ENCODE data around the gene DIP2A. TPM values are rescaled to one million over a fixed set of nuclear protein-coding genes. Genes with fewer than 3 reads are reported as not detected.

The DIP2A gene
- total RNA-seq, 2 experiments from 2014 or later, result 52.9 to 53.2 TPM

- CTCF ChIA-PET, result no interaction called here
- H3K4me1 Mint-ChIP-seq, result peaks cover 2% of the 10 kb centered on the region
Measured at GRCh38 chr21:46538851-46539666, 80.4 kb downstream of the DIP2A start.

GRCh38 chr21:46540087-46540710, 81.5 kb downstream of the DIP2A start:
- peaks cover 34% of the 10 kb centered on the region for H3K36me3 Mint-ChIP-seq (ENCODE audit: low read depth)
- CTCF ChIA-PET, result no interaction called here
- no peaks in the 10 kb centered on the region for H3K9me3 Mint-ChIP-seq
- POLR2A ChIA-PET, result interaction anchor here (0.6 to 1.3 kb wide), 3 partner anchors 12 to 95 kb away, joined by 3 to 4 read pairs (median 3); partner anchors contain the start of gene PRMT2
- peaks cover 3% of the 10 kb centered on the region for H3K4me1 Mint-ChIP-seq
- no peaks in the 10 kb centered on the region for H3K27me3 Mint-ChIP-seq
- H3K27ac Mint-ChIP-seq, result no peak overlapping the region
- H3K4me3 Mint-ChIP-seq, result no peak overlapping the region
- DNase-seq, result no peak

More at GRCh38 chr21:46538851-46539666, 80.4 kb downstream of the DIP2A start:
- H3K36me3 Mint-ChIP-seq (ENCODE audit: low read depth), result peaks cover 34% of the 10 kb centered on the region
- POLR2A ChIA-PET, result interaction anchor here (1.7 kb wide), 1 partner anchor 20 kb away, joined by 4 read pairs; no protein-coding TSS in a partner anchor
- H3K9me3 Mint-ChIP-seq, result no peaks in the 10 kb centered on the region
- no peaks in the 10 kb centered on the region for H3K27me3 Mint-ChIP-seq
- no peak overlapping the region for H3K27ac Mint-ChIP-seq
- DNase-seq, result no peak
- H3K4me3 Mint-ChIP-seq, result no peak overlapping the region

- DNase-seq, result no peak
- Mint-ChIP-seq H3K9me3 (no peaks in the 10 kb centered on the region), H3K4me3 (no peak overlapping the region), H3K36me3 (ENCODE audit: low read depth) (peaks cover 40% of the 10 kb centered on the region), H3K27me3 (no peaks in the 10 kb centered on the region), H3K27ac (no peak overlapping the region), H3K4me1 (peaks cover 3% of the 10 kb centered on the region)
- CTCF ChIA-PET, result no interaction called here
- POLR2A ChIA-PET, result interaction anchor here (1.6 kb wide), 1 partner anchor 9 kb away, joined by 5 read pairs; no protein-coding TSS in a partner anchor
Measured at GRCh38 chr21:46542588-46543124, 84.0 kb downstream of the DIP2A start.

- Mint-ChIP-seq H3K36me3 (ENCODE audit: low read depth) (peaks cover 40% of the 10 kb centered on the region), H3K4me3 (no peak overlapping the region), H3K27ac (no peak overlapping the region), H3K9me3 (no peaks in the 10 kb centered on the region), H3K27me3 (no peaks in the 10 kb centered on the region), H3K4me1 (peaks cover 3% of the 10 kb centered on the region)
- ChIA-PET CTCF (no interaction called here), POLR2A (interaction anchor here (1.6 kb wide), 1 partner anchor 8 kb away, joined by 5 read pairs; no protein-coding TSS in a partner anchor)
- DNase-seq, result no peak
Measured at GRCh38 chr21:46543306-46543705, 84.6 kb downstream of the DIP2A start.

GRCh38 chr21:46544003-46544402, 85.3 kb downstream of the DIP2A start:
- Mint-ChIP-seq H3K27me3 (no peaks in the 10 kb centered on the region), H3K36me3 (ENCODE audit: low read depth) (peaks cover 41% of the 10 kb centered on the region), H3K27ac (peak overlapping the region; percentile 11), H3K4me1 (peaks cover 8% of the 10 kb centered on the region), H3K9me3 (no peaks in the 10 kb centered on the region), H3K4me3 (no peak overlapping the region)
- CTCF ChIA-PET, result interaction anchor here (1.0 kb wide), 1 partner anchor 12 kb away, joined by 3 read pairs; no protein-coding TSS in a partner anchor
- no peak for DNase-seq
- POLR2A ChIA-PET, result no interaction called here

- Mint-ChIP-seq H3K27me3 (no peaks in the 10 kb centered on the region), H3K9me3 (no peaks in the 10 kb centered on the region), H3K4me3 (no peak overlapping the region), H3K27ac (no peak overlapping the region), H3K36me3 (ENCODE audit: low read depth) (peaks cover 42% of the 10 kb centered on the region), H3K4me1 (peaks cover 15% of the 10 kb centered on the region)
- CTCF ChIA-PET, result interaction anchor here (1.0 kb wide), 1 partner anchor 13 kb away, joined by 3 read pairs; no protein-coding TSS in a partner anchor
- DNase-seq, result no peak
- POLR2A ChIA-PET, result no interaction called here
Measured at GRCh38 chr21:46544824-46545223, 86.1 kb downstream of the DIP2A start.

GRCh38 chr21:46545363-46545762, 86.7 kb downstream of the DIP2A start:
- Mint-ChIP-seq H3K36me3 (ENCODE audit: low read depth) (peaks cover 47% of the 10 kb centered on the region), H3K27ac (no peak overlapping the region), H3K4me3 (no peak overlapping the region), H3K27me3 (no peaks in the 10 kb centered on the region), H3K4me1 (peaks cover 19% of the 10 kb centered on the region), H3K9me3 (no peaks in the 10 kb centered on the region)
- DNase-seq, result no peak
- CTCF ChIA-PET, result no interaction called here
- POLR2A ChIA-PET, result no interaction called here

GRCh38 chr21:46545911-46546310, 87.2 kb downstream of the DIP2A start:
- no peak for DNase-seq
- POLR2A ChIA-PET, result no interaction called here
- CTCF ChIA-PET, result no interaction called here
- no peaks in the 10 kb centered on the region for H3K9me3 Mint-ChIP-seq
- no peaks in the 10 kb centered on the region for H3K27me3 Mint-ChIP-seq
- H3K27ac Mint-ChIP-seq, result no peak overlapping the region
- H3K4me1 Mint-ChIP-seq, result peaks cover 25% of the 10 kb centered on the region
- no peak overlapping the region for H3K4me3 Mint-ChIP-seq
- H3K36me3 Mint-ChIP-seq (ENCODE audit: low read depth), result peaks cover 49% of the 10 kb centered on the region

GRCh38 chr21:46546799-46547198, 88.1 kb downstream of the DIP2A start:
- H3K4me1 Mint-ChIP-seq, result peaks cover 34% of the 10 kb centered on the region
- no peak overlapping the region for H3K4me3 Mint-ChIP-seq
- peaks cover 45% of the 10 kb centered on the region for H3K36me3 Mint-ChIP-seq (ENCODE audit: low read depth)
- H3K27me3 Mint-ChIP-seq, result no peaks in the 10 kb centered on the region
- no peak overlapping the region for H3K27ac Mint-ChIP-seq
- ChIA-PET POLR2A (no interaction called here), CTCF (interaction anchor here (0.6 kb wide), 1 partner anchor 88 kb away, joined by 4 read pairs; no protein-coding TSS in a partner anchor)
- no peak for DNase-seq
- no peaks in the 10 kb centered on the region for H3K9me3 Mint-ChIP-seq

- POLR2A ChIA-PET, result no interaction called here
- Mint-ChIP-seq H3K27me3 (no peaks in the 10 kb centered on the region), H3K9me3 (no peaks in the 10 kb centered on the region), H3K4me1 (peaks cover 44% of the 10 kb centered on the region), H3K4me3 (no peak overlapping the region), H3K27ac (no peak overlapping the region), H3K36me3 (ENCODE audit: low read depth) (peaks cover 51% of the 10 kb centered on the region)
- CTCF ChIA-PET, result no interaction called here
- DNase-seq, result no peak
Measured at GRCh38 chr21:46549650-46550049, 91.0 kb downstream of the DIP2A start.

GRCh38 chr21:46550116-46550941, 91.6 kb downstream of the DIP2A start:
- peak overlapping the region; percentile 84 for H3K27ac Mint-ChIP-seq
- peaks cover 44% of the 10 kb centered on the region for H3K4me1 Mint-ChIP-seq
- DNase-seq, result peak; percentile 66
- H3K36me3 Mint-ChIP-seq (ENCODE audit: low read depth), result peaks cover 51% of the 10 kb centered on the region
- H3K27me3 Mint-ChIP-seq, result no peaks in the 10 kb centered on the region
- no peaks in the 10 kb centered on the region for H3K9me3 Mint-ChIP-seq
- ChIA-PET CTCF (interaction anchor here (1.3 kb wide), 1 partner anchor 10 kb away, joined by 4 read pairs; no protein-coding TSS in a partner anchor), POLR2A (interaction anchor here (0.9 to 3.8 kb wide), 5 partner anchors 10 to 93 kb away, joined by 3 to 28 read pairs (median 10); partner anchors contain the start of gene PRMT2)
- no peak overlapping the region for H3K4me3 Mint-ChIP-seq

- Mint-ChIP-seq H3K4me1 (peaks cover 46% of the 10 kb centered on the region), H3K36me3 (ENCODE audit: low read depth) (peaks cover 53% of the 10 kb centered on the region), H3K27ac (peak overlapping the region; percentile 84), H3K4me3 (no peak overlapping the region), H3K9me3 (no peaks in the 10 kb centered on the region), H3K27me3 (no peaks in the 10 kb centered on the region)
- peak; percentile 35 for DNase-seq
- ChIA-PET POLR2A (interaction anchor here (1.0 to 3.8 kb wide), 10 partner anchors 8 to 229 kb away, joined by 3 to 28 read pairs (median 6); partner anchors contain the start of genes C21orf58 and PRMT2), CTCF (interaction anchor here (1.1 to 1.8 kb wide), 5 partner anchors 8 to 88 kb away, joined by 3 to 10 read pairs (median 4); partner anchors contain the start of gene PRMT2)
Measured at GRCh38 chr21:46551636-46552241, 93.0 kb downstream of the DIP2A start.
